NCI-H345 (cell line): ENCODE data around the gene SORCS2.

Experiments
- DNase-seq: peaks from one replicate; lab custom pipeline; 2025; lab: John Stamatoyannopoulos, UW

SORCS2 gene

GRCh38 chr4:7428261-7429068 lies 236.1 kb downstream of the SORCS2 start:
- no peak for DNase-seq

GRCh38 chr4:7429069-7429416 lies 236.7 kb downstream of the SORCS2 start:
- no peak for DNase-seq

DNA sequence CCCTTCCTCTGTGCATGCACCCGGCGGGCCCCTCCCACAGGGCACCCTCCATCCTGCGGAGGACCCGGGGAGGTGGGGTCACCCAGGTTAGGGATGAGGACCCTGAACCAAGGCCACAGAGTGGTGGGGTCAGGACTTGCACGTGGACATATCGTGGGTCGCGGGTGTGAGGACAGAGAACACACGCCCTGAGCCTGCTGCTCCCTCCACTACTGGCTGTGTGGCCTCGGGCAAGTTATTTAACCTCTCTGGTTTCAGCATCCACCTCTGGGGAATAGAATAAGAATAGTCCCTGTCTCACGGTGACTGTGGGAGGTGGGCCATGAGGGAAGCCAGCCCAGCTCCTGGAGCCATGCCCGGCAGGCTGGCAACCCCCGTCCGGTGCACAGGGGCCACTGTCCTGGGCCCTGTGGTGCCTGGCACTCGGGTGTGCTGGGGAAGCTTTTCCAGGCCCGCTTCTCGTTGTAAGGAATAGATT lies 237.3 kb downstream of the SORCS2 start:
- no peak for DNase-seq

DNA sequence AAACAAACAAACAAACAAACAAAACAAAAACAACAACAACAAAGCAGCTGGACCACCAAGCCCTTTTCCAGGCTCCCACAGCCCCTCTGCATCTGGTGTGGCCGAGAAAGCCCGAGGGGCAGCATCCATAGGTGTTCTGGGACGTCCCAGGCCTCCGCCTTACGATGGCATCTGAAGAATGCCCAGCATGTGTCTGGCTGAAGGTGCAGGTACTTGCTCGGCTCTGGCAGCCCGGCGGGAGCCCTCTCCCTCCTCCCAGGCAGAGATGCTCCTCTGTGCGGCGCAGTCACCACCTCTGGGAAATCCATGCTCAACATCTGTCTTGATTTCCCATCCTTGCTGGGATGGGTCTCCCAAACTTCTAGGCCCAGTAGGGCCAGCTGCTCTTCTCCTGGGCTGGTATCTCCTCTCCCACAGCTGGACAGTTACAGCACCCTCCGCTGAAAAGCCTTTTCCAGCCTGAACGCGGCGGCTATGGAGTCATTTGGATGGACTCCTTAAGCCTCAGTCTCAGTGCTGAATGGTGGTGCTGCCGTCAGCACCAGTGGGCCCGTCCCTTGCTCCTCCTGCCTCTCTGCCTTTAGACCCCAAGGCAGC lies 238.1 kb downstream of the SORCS2 start:
- DNase-seq, result no peak

- DNase-seq, result no peak
Observed at GRCh38 chr4:7430965-7431695, 238.8 kb downstream of the SORCS2 start.

DNA sequence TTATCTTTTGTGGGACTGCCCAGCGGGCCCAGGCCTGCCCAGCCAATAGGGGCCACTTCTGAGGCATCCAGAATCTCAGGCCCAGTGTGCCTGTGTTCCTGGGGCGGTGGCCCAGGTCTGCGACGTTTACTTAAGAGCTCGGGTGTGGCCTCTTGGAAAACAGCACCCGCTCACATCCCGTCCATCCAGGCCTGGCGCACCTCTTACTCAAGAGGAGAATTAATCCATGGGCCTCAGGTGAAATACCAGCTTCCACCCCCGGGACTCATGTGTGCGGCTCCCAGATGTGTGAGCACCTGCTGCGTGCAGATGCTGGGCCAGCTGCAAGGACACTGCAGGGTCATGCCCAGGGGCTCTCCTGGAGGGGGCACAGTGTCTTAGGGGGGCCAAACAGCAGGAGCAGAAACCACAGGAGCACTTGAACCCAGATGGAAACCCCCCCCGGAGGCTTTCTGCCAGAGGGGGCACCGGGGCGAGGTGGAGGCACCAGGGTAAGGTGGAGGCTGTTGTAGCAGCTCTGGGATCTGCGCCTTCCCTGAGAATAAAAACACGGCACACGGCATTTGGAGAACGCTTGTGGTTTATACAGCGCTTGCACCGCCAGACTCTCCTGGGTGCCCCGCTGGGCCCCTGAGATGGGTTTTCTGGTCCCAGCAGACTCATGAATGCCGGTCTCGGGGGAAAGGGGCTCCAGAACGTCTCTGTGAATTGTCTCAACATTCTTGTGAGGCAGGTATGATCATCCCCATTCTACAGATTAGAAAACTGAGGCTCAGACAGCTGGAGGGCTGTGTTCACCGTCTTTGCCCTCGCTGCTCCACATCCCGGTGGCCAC lies 239.6 kb downstream of the SORCS2 start:
- DNase-seq, result no peak

DNA sequence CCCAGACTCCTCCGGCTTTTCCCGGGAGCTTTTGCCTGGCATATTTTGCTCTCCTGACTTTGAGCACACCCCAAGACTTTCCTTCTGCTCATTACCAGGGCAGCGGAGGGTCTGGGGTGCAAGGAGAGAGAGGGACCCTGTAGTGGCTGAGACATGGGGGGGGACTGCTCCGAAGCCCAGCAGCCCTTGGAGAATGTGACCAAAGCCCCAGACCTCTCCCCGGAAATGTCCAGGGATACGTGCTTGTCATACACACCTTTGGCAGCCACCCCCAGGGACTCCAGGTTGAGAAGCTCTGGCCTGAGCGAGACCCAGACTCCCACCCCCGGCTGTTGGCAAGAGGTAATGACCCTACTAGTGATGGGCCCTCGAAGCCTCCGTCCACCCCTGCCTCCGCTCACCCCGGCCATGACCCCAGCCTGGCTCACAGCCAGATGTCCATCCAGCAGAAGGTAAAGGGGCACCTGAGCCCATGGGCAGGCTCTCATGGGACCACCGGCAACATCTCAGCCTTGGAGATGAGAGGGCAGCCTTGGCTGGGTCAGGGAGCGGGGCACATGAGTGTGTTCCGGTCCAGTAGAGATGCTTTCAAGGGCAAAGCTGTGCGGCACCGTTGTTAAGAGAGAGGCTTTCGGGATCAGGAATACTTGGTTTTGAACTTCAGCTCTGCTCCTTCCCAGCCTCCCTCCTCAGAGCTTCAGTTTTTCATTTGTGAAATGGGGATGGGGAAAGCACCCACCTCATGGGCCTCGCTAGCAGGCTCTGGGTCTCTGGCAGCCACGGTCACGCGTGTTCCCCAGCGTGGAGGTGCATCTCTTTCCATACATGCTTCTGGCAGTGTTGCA lies 240.4 kb downstream of the SORCS2 start:
- no peak for DNase-seq

GRCh38 chr4:7433376-7434140 lies 241.2 kb downstream of the SORCS2 start:
- no peak for DNase-seq

GRCh38 chr4:7434141-7434765 lies 241.9 kb downstream of the SORCS2 start:
- no peak for DNase-seq

DNA sequence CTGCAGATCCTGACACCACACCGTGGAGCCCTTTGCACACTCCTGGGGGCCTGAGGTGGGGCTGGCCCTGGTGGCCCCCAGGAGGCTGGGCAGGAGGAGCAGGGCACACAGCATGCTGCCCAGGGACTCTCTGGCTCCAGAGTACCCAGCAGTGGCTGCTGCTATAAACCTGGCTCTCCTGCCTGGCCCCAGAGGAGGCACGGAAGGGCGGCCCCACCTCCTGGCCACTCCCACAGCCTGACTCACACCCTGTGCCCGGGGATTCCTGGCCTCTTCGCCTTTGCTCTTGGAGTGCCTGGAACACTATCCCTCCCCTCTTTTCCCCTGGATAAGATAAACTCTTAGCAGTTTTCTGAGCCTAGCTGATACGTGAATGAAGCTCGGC lies 242.4 kb downstream of the SORCS2 start, which contains the start of gene PSAPL1:
PSAPL1 (minus strand) TSS at position 165 of the 385 bp plus-strand sequence; CDS start at position 114, 51 bp downstream.
- DNase-seq, result peak; percentile 7

- DNase-seq, result no peak
Observed at GRCh38 chr4:7435471-7436061, 243.2 kb downstream of the SORCS2 start.

GRCh38 chr4:7436256-7436655 lies 243.9 kb downstream of the SORCS2 start:
- DNase-seq, result no peak

GRCh38 chr4:7439699-7440098 lies 247.4 kb downstream of the SORCS2 start:
- no peak for DNase-seq

- no peak for DNase-seq
Observed at GRCh38 chr4:7441201-7441600, 248.9 kb downstream of the SORCS2 start.

DNA sequence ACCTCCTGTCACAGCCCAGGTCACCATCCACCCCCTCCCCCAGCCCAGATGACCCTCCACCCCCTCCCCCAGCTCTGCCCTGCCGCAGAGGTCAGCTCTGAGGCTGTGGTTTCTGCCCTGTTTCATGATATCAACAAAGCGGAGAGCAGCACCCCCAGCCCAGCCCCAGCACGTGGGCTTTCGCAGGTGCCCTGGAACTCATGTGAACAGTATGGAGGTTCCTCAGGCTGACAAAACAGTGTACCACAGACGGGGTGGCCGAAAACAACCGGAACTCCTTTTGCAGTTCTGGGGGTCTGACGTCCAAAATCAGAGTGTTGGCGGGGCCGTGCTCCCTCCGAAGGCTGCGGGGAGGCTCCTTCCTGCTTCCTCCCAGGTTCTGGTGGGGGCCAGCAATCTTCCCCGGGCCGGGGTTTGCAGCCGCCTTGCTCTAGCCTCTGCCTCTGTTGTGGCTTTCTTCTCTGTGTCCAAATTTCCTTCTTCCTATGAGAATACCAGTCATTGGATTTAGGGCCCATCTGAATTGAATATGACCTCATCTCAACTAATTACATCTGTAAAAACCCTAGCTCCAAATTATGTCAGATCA lies 250.3 kb downstream of the SORCS2 start:
- DNase-seq, result no peak

GRCh38 chr4:7444314-7444713 lies 252.0 kb downstream of the SORCS2 start:
- no peak for DNase-seq

- DNase-seq, result no peak
Observed at GRCh38 chr4:7444731-7445130, 252.4 kb downstream of the SORCS2 start.

DNA sequence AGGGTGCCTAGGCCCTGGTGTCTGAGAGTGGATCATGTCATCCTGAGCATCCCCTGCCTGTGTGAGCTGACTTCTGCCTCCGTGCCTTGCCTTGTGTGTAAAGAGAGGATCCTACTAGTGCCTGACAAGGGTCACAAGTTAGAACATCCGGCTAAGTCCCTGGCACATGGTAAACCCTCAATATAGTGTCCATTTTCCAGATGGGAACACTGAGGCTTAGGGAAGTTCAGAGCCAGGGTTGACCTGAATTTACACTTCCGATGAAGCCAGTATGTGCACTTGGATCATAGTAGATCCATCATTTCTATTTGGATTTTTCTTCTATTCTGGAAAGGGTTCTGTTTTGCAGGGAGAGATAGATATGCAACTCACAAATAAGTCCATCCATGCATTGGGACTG lies 254.9 kb downstream of the SORCS2 start:
- no peak for DNase-seq

DNA sequence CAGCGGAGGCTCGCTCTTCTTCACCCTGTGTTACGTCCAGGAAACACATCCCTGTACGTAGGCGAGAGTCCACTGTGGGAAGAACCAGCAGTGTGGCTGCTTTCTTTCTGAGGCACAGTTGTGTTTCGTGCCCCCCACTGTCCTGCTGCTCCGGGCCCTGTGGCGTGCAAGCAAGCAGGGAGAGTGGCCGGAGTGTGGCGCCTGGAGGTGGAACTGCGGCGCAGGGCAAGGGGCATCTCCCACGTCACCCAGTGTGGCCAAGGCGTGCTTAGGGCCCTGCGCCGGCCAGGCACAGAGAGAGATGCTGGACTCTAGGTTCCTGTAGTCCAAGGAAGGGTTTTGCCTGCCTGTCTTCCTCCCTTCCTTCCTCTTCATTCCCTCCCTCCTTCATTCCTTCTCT lies 255.7 kb downstream of the SORCS2 start:
- no peak for DNase-seq
